Thymus (tissue), 11 donors: ENCODE measurements around the gene PRKN. TPM values are rescaled to one million over a fixed set of nuclear protein-coding genes. Genes with fewer than 3 reads are reported as not detected.

Source experiments
- DNase-seq, 9 donors: peaks; one replicate each; pipeline ENCODE4 v3.0.0-alpha.2; 2013; ENCODE audit warnings: low spot score in 9 of 9, low read depth in 6 of 9, missing footprints in 1 of 9
- H3K27ac ChIP-seq, 2 donors: one replicate each; pipeline ENCODE4 v1.5.1; 2013; ENCODE audit warnings: control low read depth in 1 of 2, low read depth in 1 of 2, low read length in 1 of 2, mild to moderate bottlenecking in 1 of 2, moderate library complexity in 1 of 2
- H3K27me3 ChIP-seq, 2 donors: one replicate each; pipeline ENCODE4 v1.5.1; 2013; ENCODE audit warnings: low read length in 1 of 2; ENCODE audit not compliant: control insufficient read depth in 2 of 2, insufficient read depth in 1 of 2
- H3K36me3 ChIP-seq, 2 donors: one replicate each; pipeline ENCODE4 v1.5.1; 2013; ENCODE audit warnings: low read length in 1 of 2, mild to moderate bottlenecking in 1 of 2, moderate library complexity in 1 of 2; ENCODE audit not compliant: control insufficient read depth in 2 of 2, insufficient read depth in 2 of 2
- H3K4me1 ChIP-seq, 2 donors: one replicate each; pipeline ENCODE4 v1.5.1; 2013; ENCODE audit warnings: low read length in 2 of 2; ENCODE audit not compliant: control insufficient read depth in 2 of 2, insufficient read depth in 2 of 2
- H3K4me3 ChIP-seq, 2 donors: one replicate each; pipeline ENCODE4 v1.5.1; 2013; ENCODE audit warnings: low read length in 2 of 2, control low read depth in 1 of 2, mild to moderate bottlenecking in 1 of 2
- H3K9me3 ChIP-seq, 2 donors: one replicate each; pipeline ENCODE4 v1.5.1; 2013; ENCODE audit warnings: low read length in 1 of 2, mild to moderate bottlenecking in 1 of 2; ENCODE audit not compliant: control insufficient read depth in 2 of 2, insufficient read depth in 1 of 2
- WGBS: extraction: QIAGEN DNeasy Blood & Tissue Kit; methylation state at CpG from one replicate; pipeline ENCODE4 v1.1.7; 2013; 5-methylcytosine and 5-hydroxymethylcytosine counted together
- polyA plus RNA-seq: library from polyadenylated mRNA; stranded (reverse); fragments of 200-250 nt; gene quantifications from one replicate; pipeline ENCODE4 v1.2.3, GENCODE V29; 2013
- total RNA-seq: library from RNA; stranded (reverse); fragments of 120-200 nt; gene quantifications from one replicate; pipeline ENCODE4 v1.2.4, GENCODE V29; 2013
- donor health status: healthy.

Gene PRKN
- total and polyA plus RNA-seq, 2 donors, result 0.48 to 0.71 TPM

- H3K9me3 ChIP-seq, result no peaks in the 10 kb centered on the region
- no peaks in the 10 kb centered on the region for H3K27me3 ChIP-seq
- no peak for DNase-seq
- no peaks in the 10 kb centered on the region for H3K36me3 ChIP-seq
- H3K4me1 ChIP-seq, result no peaks in the 10 kb centered on the region
- H3K27ac ChIP-seq, result no peak overlapping the region
- H3K4me3 ChIP-seq, result no peak overlapping the region
Observed at GRCh38 chr6:162675503-162675902, 52.1 kb downstream of the PRKN start.

- 76% methylated on average over 3 of the region's 3 CpGs for WGBS
- Histone ChIP-seq H3K27me3 (no peaks in the 10 kb centered on the region), H3K9me3 (no peaks in the 10 kb centered on the region), H3K27ac (no peak overlapping the region), H3K36me3 (no peaks in the 10 kb centered on the region), H3K4me3 (no peak overlapping the region), H3K4me1 (no peaks in the 10 kb centered on the region)
- no peak for DNase-seq
Observed at GRCh38 chr6:162674452-162674851, 53.1 kb downstream of the PRKN start.

- DNase-seq, result no peak
- no peak overlapping the region for H3K27ac ChIP-seq
- no peaks in the 10 kb centered on the region for H3K27me3 ChIP-seq
- H3K4me3 ChIP-seq, result no peak overlapping the region
- WGBS, result 97% methylated on average over 4 of the region's 4 CpGs
- no peaks in the 10 kb centered on the region for H3K4me1 ChIP-seq
- no peaks in the 10 kb centered on the region for H3K36me3 ChIP-seq
- H3K9me3 ChIP-seq, result no peaks in the 10 kb centered on the region
Observed at GRCh38 chr6:162671580-162672165, 55.9 kb downstream of the PRKN start.

GRCh38 chr6:162670345-162670744 lies 57.2 kb downstream of the PRKN start:
- Histone ChIP-seq H3K36me3 (no peaks in the 10 kb centered on the region), H3K27me3 (no peaks in the 10 kb centered on the region), H3K27ac (no peak overlapping the region), H3K4me3 (no peak overlapping the region), H3K4me1 (no peaks in the 10 kb centered on the region), H3K9me3 (no peaks in the 10 kb centered on the region)
- 97% methylated on average over 3 of the region's 3 CpGs for WGBS
- no peak for DNase-seq

GRCh38 chr6:162666246-162666645 lies 61.3 kb downstream of the PRKN start:
- no peak for DNase-seq
- Histone ChIP-seq H3K4me3 (no peak overlapping the region), H3K4me1 (no peaks in the 10 kb centered on the region), H3K27me3 (no peaks in the 10 kb centered on the region), H3K9me3 (no peaks in the 10 kb centered on the region), H3K27ac (no peak overlapping the region), H3K36me3 (no peaks in the 10 kb centered on the region)
- WGBS, result 98% methylated on average over 2 of the region's 2 CpGs

GRCh38 chr6:162653808-162654207 lies 73.8 kb downstream of the PRKN start:
- WGBS, result 88% methylated on average over 2 of the region's 2 CpGs
- Histone ChIP-seq H3K9me3 (no peaks in the 10 kb centered on the region), H3K4me3 (no peak overlapping the region), H3K27ac (no peak overlapping the region), H3K36me3 (no peaks in the 10 kb centered on the region), H3K27me3 (no peaks in the 10 kb centered on the region), H3K4me1 (no peaks in the 10 kb centered on the region)
- no peak for DNase-seq

GRCh38 chr6:162651505-162651904 lies 76.1 kb downstream of the PRKN start:
- no peaks in the 10 kb centered on the region for H3K4me1 ChIP-seq
- 96% methylated on average over 3 of the region's 3 CpGs for WGBS
- H3K27ac ChIP-seq, result no peak overlapping the region
- H3K36me3 ChIP-seq, result no peaks in the 10 kb centered on the region
- no peaks in the 10 kb centered on the region for H3K27me3 ChIP-seq
- no peak overlapping the region for H3K4me3 ChIP-seq
- no peaks in the 10 kb centered on the region for H3K9me3 ChIP-seq
- no peak for DNase-seq

GRCh38 chr6:162649271-162649670 lies 78.3 kb downstream of the PRKN start:
- no peaks in the 10 kb centered on the region for H3K9me3 ChIP-seq
- H3K27me3 ChIP-seq, result no peaks in the 10 kb centered on the region
- H3K4me3 ChIP-seq, result no peak overlapping the region
- H3K27ac ChIP-seq, result no peak overlapping the region
- H3K36me3 ChIP-seq, result no peaks in the 10 kb centered on the region
- no peak for DNase-seq
- WGBS, result 93% methylated on average over 3 of the region's 3 CpGs
- H3K4me1 ChIP-seq, result no peaks in the 10 kb centered on the region

- Histone ChIP-seq H3K27ac (no peak overlapping the region), H3K4me1 (no peaks in the 10 kb centered on the region), H3K36me3 (no peaks in the 10 kb centered on the region), H3K4me3 (no peak overlapping the region), H3K27me3 (no peaks in the 10 kb centered on the region), H3K9me3 (no peaks in the 10 kb centered on the region)
- no peak for DNase-seq
- 99% methylated on average over 2 of the region's 2 CpGs for WGBS
Observed at GRCh38 chr6:162644153-162644552, 83.4 kb downstream of the PRKN start.

GRCh38 chr6:162640756-162641155 lies 86.8 kb downstream of the PRKN start:
- H3K27me3 ChIP-seq, result no peaks in the 10 kb centered on the region
- DNase-seq, result no peak
- WGBS, result 94% methylated on average over 1 of the region's 1 CpG
- no peak overlapping the region for H3K4me3 ChIP-seq
- H3K27ac ChIP-seq, result no peak overlapping the region
- no peaks in the 10 kb centered on the region for H3K9me3 ChIP-seq
- H3K36me3 ChIP-seq, result no peaks in the 10 kb centered on the region
- no peaks in the 10 kb centered on the region for H3K4me1 ChIP-seq
